Prostate gland (tissue), 2 donors: ENCODE measurements around the gene GTF2A1L.

Experiments
- CTCF ChIP-seq, 4 experiments: fragments of 200-600 bp in 2 of 4; fragments of 450-650 bp in 2 of 4; sonication (generic) in 2 of 4; IDR thresholded peaks; 1 replicate in 3 of 4; 2 replicates in 1 of 4; pipeline ENCODE4 v1.5.1; 2016 to 2019; ENCODE audit warnings: antibody characterized with exemption in 4 of 4, mild to moderate bottlenecking in 2 of 4, moderate library complexity in 2 of 4
- POLR2A ChIP-seq: fragments of 450-650 bp; IDR thresholded peaks from one replicate; pipeline ENCODE4 v1.6.1; 2016; ENCODE audit warnings: antibody characterized with exemption, mild to moderate bottlenecking

GRCh38 chr2:48709096-48710034 lies 91.7 kb downstream of the GTF2A1L start:
- TF ChIP-seq CTCF (IDR thresholded peaks at IDR 0.05) (no peak), POLR2A (no peak)
